Immature natural killer cell (primary cell): Measurements from ENCODE around the gene RUNDC1. TPM values are rescaled to one million over a fixed set of nuclear protein-coding genes. Genes with fewer than 3 reads are reported as not detected.
"Not testable (repeated sequence)": the region's sequence is repeated elsewhere in the genome, so short reads cannot be mapped to it uniquely, and the experiment has no call there.

Experiments
- DNase-seq, 3 donors: peaks; one replicate each; pipeline ENCODE4 v3.0.0; 2022; ENCODE audit warnings: mixed read lengths in 1 of 3
- H3K27ac Mint-ChIP-seq, 6 donors: one replicate each; pipeline ENCODE4 v1.8.0; 2020; ENCODE audit warnings: mixed read lengths in 6 of 6, mild to moderate bottlenecking in 5 of 6, inconsistent platforms in 4 of 6, moderate library complexity in 3 of 6
- H3K27me3 Mint-ChIP-seq, 3 donors: one replicate each; pipeline ENCODE4 v1.8.0; 2020 to 2021; ENCODE audit warnings: low read depth in 3 of 3, mild to moderate bottlenecking in 3 of 3, mixed read lengths in 3 of 3, moderate library complexity in 3 of 3, inconsistent platforms in 1 of 3
- H3K36me3 Mint-ChIP-seq, 3 donors: one replicate each; pipeline ENCODE4 v1.8.0; 2020; ENCODE audit warnings: mixed read lengths in 3 of 3, inconsistent platforms in 2 of 3, mild to moderate bottlenecking in 2 of 3
- H3K4me1 Mint-ChIP-seq, 2 donors: one replicate each; pipeline ENCODE4 v1.8.0; 2020; ENCODE audit warnings: inconsistent platforms in 2 of 2, mild to moderate bottlenecking in 2 of 2, mixed read lengths in 2 of 2, moderate library complexity in 1 of 2
- H3K4me3 Mint-ChIP-seq, 5 donors: one replicate each; pipeline ENCODE4 v1.8.0; 2020; ENCODE audit warnings: mild to moderate bottlenecking in 5 of 5, mixed read lengths in 5 of 5, inconsistent platforms in 3 of 5, moderate library complexity in 3 of 5
- H3K9me3 Mint-ChIP-seq, 6 donors: one replicate each; pipeline ENCODE4 v1.8.0; 2020; ENCODE audit warnings: mild to moderate bottlenecking in 6 of 6, mixed read lengths in 6 of 6, inconsistent platforms in 4 of 6, moderate library complexity in 3 of 6
- polyA plus RNA-seq, 3 donors: library from polyadenylated mRNA; unstranded; fragments of 300-500 nt; fragmentation: Illumina TruSeq; gene quantifications; one replicate each; pipeline ENCODE4 v1.2.3, GENCODE V29; 2021

Gene RUNDC1
- polyA plus RNA-seq, 3 donors from 2014 or later: 10.2 to 16.5 (median 13.0) TPM

GRCh38 chr17:42979511-42980273 lies 673 bp upstream of the RUNDC1 start, which contains the start of gene PTGES3L:
Gene PTGES3L, minus strand, starts transcription at chr17:42980080. Its CDS starts 27 bp downstream, at chr17:42980053.
- peaks cover 12 to 20% (median 16%) of the 10 kb centered on the region in 3 donors for H3K27me3 Mint-ChIP-seq
- H3K9me3 Mint-ChIP-seq: no peaks in the 10 kb centered on the region
- DNase-seq: no peak
- H3K36me3 Mint-ChIP-seq: peaks cover 0 to 4% (median 3%) of the 10 kb centered on the region in 3 donors
- H3K4me3 Mint-ChIP-seq: peak within 1 kb of the TSS; percentile 94 to 98 (median 96)
- H3K27ac Mint-ChIP-seq: peak within 1 kb of the TSS; percentile 84 to 98 (median 94)
- peaks cover 29 to 36% of the 10 kb centered on the region in 2 donors for H3K4me1 Mint-ChIP-seq

- peak; percentile 40 to 72 (median 45) for DNase-seq
- H3K9me3 Mint-ChIP-seq: no peaks in the 10 kb centered on the region
- peaks cover 0 to 4% (median 3%) of the 10 kb centered on the region in 3 donors for H3K36me3 Mint-ChIP-seq
Observed at GRCh38 chr17:42980766-42981397, 517 bp downstream of the RUNDC1 start.

GRCh38 chr17:42982266-42982665 lies 1.9 kb downstream of the RUNDC1 start:
- Mint-ChIP-seq H3K27me3 (peaks cover 11 to 20% (median 12%) of the 10 kb centered on the region in 3 donors), H3K27ac (peak overlapping the region in 5 of 6 donors; percentile 17 to 78 (median 69)), H3K4me3 (peak overlapping the region; percentile 60 to 97 (median 94)), H3K4me1 (peaks cover 31 to 41% of the 10 kb centered on the region in 2 donors), H3K36me3 (peaks cover 0 to 4% (median 3%) of the 10 kb centered on the region in 3 donors), H3K9me3 (no peaks in the 10 kb centered on the region)
- DNase-seq: no peak

More at GRCh38 chr17:42980766-42981397, 517 bp downstream of the RUNDC1 start:
- peak overlapping the region; percentile 80 to 96 (median 91) for H3K27ac Mint-ChIP-seq
- H3K4me3 Mint-ChIP-seq: peak overlapping the region; percentile 90 to 97 (median 94)
- peaks cover 31 to 41% of the 10 kb centered on the region in 2 donors for H3K4me1 Mint-ChIP-seq
- peaks cover 12 to 20% (median 13%) of the 10 kb centered on the region in 3 donors for H3K27me3 Mint-ChIP-seq

- H3K36me3 Mint-ChIP-seq: peaks cover 9 to 24% (median 13%) of the 10 kb centered on the region in 3 donors
- H3K27ac Mint-ChIP-seq: no peak overlapping the region
- H3K4me1 Mint-ChIP-seq: peaks cover 21 to 27% of the 10 kb centered on the region in 2 donors
- no peaks in the 10 kb centered on the region for H3K9me3 Mint-ChIP-seq
- no peak for DNase-seq
- H3K4me3 Mint-ChIP-seq: no peak overlapping the region
- H3K27me3 Mint-ChIP-seq: peaks cover 6 to 12% (median 7%) of the 10 kb centered on the region in 3 donors
Observed at GRCh38 chr17:42985225-42985624, 4.9 kb downstream of the RUNDC1 start.

GRCh38 chr17:42989141-42989540 lies 8.8 kb downstream of the RUNDC1 start:
- peaks cover 0 to 1% (median 0%) of the 10 kb centered on the region in 3 donors for H3K27me3 Mint-ChIP-seq
- H3K9me3 Mint-ChIP-seq: no peaks in the 10 kb centered on the region
- peaks cover 11 to 43% (median 21%) of the 10 kb centered on the region in 3 donors for H3K36me3 Mint-ChIP-seq
- H3K27ac Mint-ChIP-seq: peak overlapping the region in 1 of 6 donors; percentile 12
- DNase-seq: no peak
- peaks cover 2 to 5% of the 10 kb centered on the region in 2 donors for H3K4me1 Mint-ChIP-seq
- no peak overlapping the region for H3K4me3 Mint-ChIP-seq

- H3K27ac Mint-ChIP-seq: no peak overlapping the region
- DNase-seq: no peak
- H3K4me3 Mint-ChIP-seq: no peak overlapping the region
- H3K36me3 Mint-ChIP-seq: peaks cover 11 to 40% (median 21%) of the 10 kb centered on the region in 3 donors
- peaks cover 2 to 4% of the 10 kb centered on the region in 2 donors for H3K4me1 Mint-ChIP-seq
- H3K9me3 Mint-ChIP-seq: no peaks in the 10 kb centered on the region
- H3K27me3 Mint-ChIP-seq: peaks cover 0 to 1% (median 0%) of the 10 kb centered on the region in 3 donors
Observed at GRCh38 chr17:42989726-42990652, 9.6 kb downstream of the RUNDC1 start.

- Mint-ChIP-seq H3K4me3 (no peak overlapping the region), H3K27ac (no peak overlapping the region), H3K4me1 (no peaks in the 10 kb centered on the region), H3K27me3 (peaks cover 0 to 1% (median 0%) of the 10 kb centered on the region in 3 donors), H3K36me3 (peaks cover 11 to 40% (median 21%) of the 10 kb centered on the region in 3 donors), H3K9me3 (no peaks in the 10 kb centered on the region)
- no peak for DNase-seq
Observed at GRCh38 chr17:42991471-42991870, 11.1 kb downstream of the RUNDC1 start.

- no peaks in the 10 kb centered on the region for H3K9me3 Mint-ChIP-seq
- H3K4me1 Mint-ChIP-seq: peaks cover 5 to 7% of the 10 kb centered on the region in 2 donors
- H3K27me3 Mint-ChIP-seq: peaks cover 0 to 2% (median 0%) of the 10 kb centered on the region in 3 donors
- peaks cover 11 to 35% (median 21%) of the 10 kb centered on the region in 3 donors for H3K36me3 Mint-ChIP-seq
- H3K4me3 Mint-ChIP-seq: no peak overlapping the region
- no peak for DNase-seq
- H3K27ac Mint-ChIP-seq: peak overlapping the region in 2 of 6 donors; percentile 17 to 48
Observed at GRCh38 chr17:42992872-42993271, 12.5 kb downstream of the RUNDC1 start.

GRCh38 chr17:42993913-42994312 lies 13.5 kb downstream of the RUNDC1 start:
- H3K4me3 Mint-ChIP-seq, H3K27me3 Mint-ChIP-seq, DNase-seq, H3K9me3 Mint-ChIP-seq: not testable (repeated sequence)
- Mint-ChIP-seq H3K27ac (peak overlapping the region in 4 of 6 donors; percentile 19 to 69 (median 39)), H3K36me3 (peaks cover 9 to 30% (median 20%) of the 10 kb centered on the region in 3 donors), H3K4me1 (peaks cover 14 to 17% of the 10 kb centered on the region in 2 donors)

GRCh38 chr17:42997390-42997983 lies 17.1 kb downstream of the RUNDC1 start:
- H3K4me3 Mint-ChIP-seq: peak overlapping the region; percentile 92 to 99 (median 96)
- DNase-seq: no peak
- H3K9me3 Mint-ChIP-seq: no peaks in the 10 kb centered on the region
- H3K27me3 Mint-ChIP-seq: peaks cover 0 to 11% (median 1%) of the 10 kb centered on the region in 3 donors
- peaks cover 0 to 18% (median 10%) of the 10 kb centered on the region in 3 donors for H3K36me3 Mint-ChIP-seq
- H3K27ac Mint-ChIP-seq: peak overlapping the region; percentile 89 to 100 (median 94)
- peaks cover 28 to 32% of the 10 kb centered on the region in 2 donors for H3K4me1 Mint-ChIP-seq

- Mint-ChIP-seq H3K4me3 (peak within 1 kb of the TSS; percentile 92 to 99 (median 96)), H3K9me3 (no peaks in the 10 kb centered on the region), H3K27me3 (peaks cover 0 to 11% (median 1%) of the 10 kb centered on the region in 3 donors), H3K36me3 (peaks cover 0 to 21% (median 7%) of the 10 kb centered on the region in 3 donors), H3K4me1 (peaks cover 28 to 32% of the 10 kb centered on the region in 2 donors), H3K27ac (peak within 1 kb of the TSS; percentile 89 to 100 (median 94))
- peak; percentile 98 for DNase-seq
Observed at GRCh38 chr17:42997984-42998938, 17.9 kb downstream of the RUNDC1 start, which contains the start of gene RPL27. Gene RPL27, plus strand, starts transcription at chr17:42998419. Its CDS starts 332 bp downstream, at chr17:42998751.
